Loucy (cell line): ENCODE data around the gene IGF1R.

ENCODE experiments used
- H2AFZ ChIP-seq: fragments of 200-600 bp; sonication (generic); 2 replicates; pipeline ENCODE4 v1.6.0; 2016; ENCODE audit warnings: antibody characterized with exemption, mild to moderate bottlenecking, low read length, moderate library complexity
- H3F3A ChIP-seq: fragments of 200-600 bp; 2 replicates; pipeline ENCODE4 v1.6.0; 2016; ENCODE audit warnings: antibody characterized with exemption, low read depth, mild to moderate bottlenecking
- H3K27me3 ChIP-seq: fragments of 200-600 bp; sonication (generic); 2 replicates; pipeline ENCODE4 v1.6.1; 2014; ENCODE audit warnings: low read length, mild to moderate bottlenecking; ENCODE audit not compliant: insufficient read depth, poor library complexity, severe bottlenecking
- H3K36me3 ChIP-seq: fragments of 200-600 bp; sonication (generic); 2 replicates; pipeline ENCODE4 v1.6.1; 2016; ENCODE audit warnings: low read length; ENCODE audit not compliant: insufficient read depth
- H3K4me1 ChIP-seq: fragments of 200-600 bp; sonication (generic); 2 replicates; pipeline ENCODE4 v1.5.1; 2014; ENCODE audit warnings: low read length, mild to moderate bottlenecking; ENCODE audit not compliant: insufficient read depth, poor library complexity, severe bottlenecking
- H3K4me2 ChIP-seq: fragments of 200-600 bp; sonication (generic); 2 replicates; pipeline ENCODE4 v1.6.0; 2014; ENCODE audit warnings: antibody characterized with exemption, low read length, low read depth, mild to moderate bottlenecking; ENCODE audit not compliant: poor library complexity, severe bottlenecking
- H3K4me3 ChIP-seq: fragments of 200-600 bp; sonication (generic); 2 replicates; pipeline ENCODE4 v1.5.1; 2014; ENCODE audit warnings: low read length, mild to moderate bottlenecking, mixed read lengths; ENCODE audit not compliant: poor library complexity, severe bottlenecking
- H3K79me2 ChIP-seq: fragments of 200-600 bp; sonication (generic); 2 replicates; pipeline ENCODE4 v1.6.1; 2014; ENCODE audit warnings: low read length; ENCODE audit not compliant: insufficient read depth
- H3K9ac ChIP-seq: fragments of 200-600 bp; sonication (generic); 2 replicates; pipeline ENCODE4 v1.6.0; 2014; ENCODE audit warnings: mild to moderate bottlenecking, low read depth, low read length, moderate library complexity; ENCODE audit not compliant: poor library complexity, severe bottlenecking
- H3K9me2 ChIP-seq: fragments of 200-600 bp; sonication (generic); replicated peaks from 2 replicates; pipeline ENCODE4 v1.6.1; 2016; ENCODE audit warnings: low read depth, low read length, mixed read lengths
- H3K9me3 ChIP-seq: fragments of 200-600 bp; sonication (generic); 2 replicates; pipeline ENCODE4 v1.6.1; 2014; ENCODE audit warnings: mild to moderate bottlenecking, antibody characterized with exemption, low read length, low read depth; ENCODE audit not compliant: insufficient read depth
- H4K20me1 ChIP-seq: fragments of 200-600 bp; sonication (generic); 2 replicates; pipeline ENCODE4 v1.6.0; 2014; ENCODE audit warnings: antibody characterized with exemption, low read length, mild to moderate bottlenecking; ENCODE audit not compliant: insufficient read depth, poor library complexity, severe bottlenecking
- CTCF ChIP-seq: fragments of 200-600 bp; sonication (generic); conservative IDR thresholded peaks from 2 replicates; pipeline ENCODE4 v1.5.1; 2014; ENCODE audit warnings: mild to moderate bottlenecking, antibody characterized with exemption, low read length
- EZH2phosphoT487 ChIP-seq: fragments of 200-600 bp; IDR thresholded peaks from 2 replicates; pipeline ENCODE4 v1.6.1; 2018; ENCODE audit warnings: antibody characterized with exemption, mild to moderate bottlenecking, moderate library complexity, borderline replicate concordance

IGF1R gene

GRCh38 chr15:98759277-98759676 lies 110.9 kb downstream of the IGF1R start:
- Histone ChIP-seq H3K4me2 (no peak overlapping the region), H3F3A (no peaks in the 10 kb centered on the region), H3K4me3 (no peak overlapping the region), H4K20me1 (no peaks in the 10 kb centered on the region), H3K27me3 (no peaks in the 10 kb centered on the region), H3K36me3 (no peaks in the 10 kb centered on the region), H3K79me2 (peaks cover 87% of the 10 kb centered on the region; the same call in 1 of the 2 replicates), H3K9me2 (no peaks in the 10 kb centered on the region), H3K9me3 (no peaks in the 10 kb centered on the region), H2AFZ (no peak overlapping the region), H3K4me1 (peaks cover 3% of the 10 kb centered on the region), H3K9ac (no peak overlapping the region)
- no peak for TF ChIP-seq EZH2phosphoT487
- TF ChIP-seq CTCF, result no peak

- Histone ChIP-seq H3K9me2 (no peaks in the 10 kb centered on the region), H2AFZ (no peak overlapping the region), H4K20me1 (no peaks in the 10 kb centered on the region), H3K4me2 (no peak overlapping the region), H3F3A (no peaks in the 10 kb centered on the region), H3K4me3 (no peak overlapping the region), H3K36me3 (no peaks in the 10 kb centered on the region), H3K9ac (no peak overlapping the region), H3K27me3 (no peaks in the 10 kb centered on the region), H3K4me1 (peaks cover 3% of the 10 kb centered on the region), H3K9me3 (no peaks in the 10 kb centered on the region), H3K79me2 (peaks cover 85% of the 10 kb centered on the region)
- TF ChIP-seq CTCF (no peak), EZH2phosphoT487 (no peak)
Measured at GRCh38 chr15:98760112-98760826, 111.9 kb downstream of the IGF1R start.

GRCh38 chr15:98760975-98761374 lies 112.6 kb downstream of the IGF1R start:
- Histone ChIP-seq H4K20me1 (no peaks in the 10 kb centered on the region), H3K4me1 (peaks cover 3% of the 10 kb centered on the region), H3K4me2 (no peak overlapping the region), H3K27me3 (no peaks in the 10 kb centered on the region), H3K9me3 (no peaks in the 10 kb centered on the region), H3K79me2 (peaks cover 86% of the 10 kb centered on the region), H3K36me3 (no peaks in the 10 kb centered on the region), H2AFZ (no peak overlapping the region), H3K9me2 (no peaks in the 10 kb centered on the region), H3F3A (no peaks in the 10 kb centered on the region), H3K9ac (no peak overlapping the region), H3K4me3 (no peak overlapping the region)
- TF ChIP-seq EZH2phosphoT487 (no peak), CTCF (no peak)
